Stimulated activated CD4-positive, alpha-beta T cell treated with anti-CD3 and anti-CD28 coated beads, TNF-alpha, amount 100 ng/mL, for 4 hours (primary cell): Measurements from ENCODE around the gene DIP2B.
"Not testable (repeated sequence)": the region's sequence is repeated elsewhere in the genome, so short reads cannot be mapped to it uniquely, and the experiment has no call there.

Source experiments
- DNase-seq, 3 experiments: peaks; one replicate each; pipeline ENCODE4 v3.0.0-alpha.2; 2020; ENCODE audit warnings: low read depth in 3 of 3

Gene DIP2B

DNA sequence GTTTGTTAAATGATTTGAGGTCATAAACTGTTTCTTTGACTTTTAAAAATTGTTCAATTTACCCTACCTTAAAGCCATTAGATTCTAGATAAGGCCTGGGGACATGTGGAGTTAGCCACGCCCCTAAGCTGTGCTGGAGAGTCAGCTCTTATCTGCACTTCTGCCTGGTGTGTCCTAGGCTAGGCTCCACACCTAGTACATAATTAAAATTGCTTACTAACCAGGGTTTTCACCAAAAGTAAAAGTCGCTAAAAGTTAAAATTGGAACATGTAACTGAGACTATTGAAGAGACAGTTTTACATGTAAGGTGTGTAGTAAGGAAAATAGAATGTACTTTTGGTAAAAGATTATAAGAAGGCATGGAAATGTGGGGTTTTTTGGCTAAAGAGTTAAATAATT lies 264.0 kb downstream of the DIP2B start:
- DNase-seq: not testable (repeated sequence)

- no peak for DNase-seq
Measured at GRCh38 chr12:50771409-50771808, 266.6 kb downstream of the DIP2B start.

GRCh38 chr12:50772470-50772869 lies 267.7 kb downstream of the DIP2B start:
- DNase-seq: no peak

DNA sequence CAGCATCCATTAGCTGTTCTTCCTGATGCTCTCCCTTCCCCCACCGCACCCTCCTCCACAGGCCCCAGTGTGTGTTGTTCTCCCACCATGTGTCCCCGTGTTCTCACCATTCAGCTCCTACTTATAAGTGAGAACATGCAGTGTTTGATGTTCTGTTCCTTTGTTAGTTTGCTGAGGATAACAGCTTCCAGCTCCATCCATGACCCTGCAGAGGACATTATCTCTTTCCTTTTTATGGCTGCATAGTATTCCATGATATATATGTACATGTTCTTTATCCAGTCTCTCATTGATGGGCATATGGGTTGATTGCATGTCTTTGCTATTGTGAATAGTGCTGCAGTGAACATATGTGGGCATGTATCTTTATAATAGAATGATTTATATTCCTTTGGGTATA lies 268.1 kb downstream of the DIP2B start:
- DNase-seq: no peak

GRCh38 chr12:50775251-50775650 lies 270.5 kb downstream of the DIP2B start:
- no peak for DNase-seq

DNA sequence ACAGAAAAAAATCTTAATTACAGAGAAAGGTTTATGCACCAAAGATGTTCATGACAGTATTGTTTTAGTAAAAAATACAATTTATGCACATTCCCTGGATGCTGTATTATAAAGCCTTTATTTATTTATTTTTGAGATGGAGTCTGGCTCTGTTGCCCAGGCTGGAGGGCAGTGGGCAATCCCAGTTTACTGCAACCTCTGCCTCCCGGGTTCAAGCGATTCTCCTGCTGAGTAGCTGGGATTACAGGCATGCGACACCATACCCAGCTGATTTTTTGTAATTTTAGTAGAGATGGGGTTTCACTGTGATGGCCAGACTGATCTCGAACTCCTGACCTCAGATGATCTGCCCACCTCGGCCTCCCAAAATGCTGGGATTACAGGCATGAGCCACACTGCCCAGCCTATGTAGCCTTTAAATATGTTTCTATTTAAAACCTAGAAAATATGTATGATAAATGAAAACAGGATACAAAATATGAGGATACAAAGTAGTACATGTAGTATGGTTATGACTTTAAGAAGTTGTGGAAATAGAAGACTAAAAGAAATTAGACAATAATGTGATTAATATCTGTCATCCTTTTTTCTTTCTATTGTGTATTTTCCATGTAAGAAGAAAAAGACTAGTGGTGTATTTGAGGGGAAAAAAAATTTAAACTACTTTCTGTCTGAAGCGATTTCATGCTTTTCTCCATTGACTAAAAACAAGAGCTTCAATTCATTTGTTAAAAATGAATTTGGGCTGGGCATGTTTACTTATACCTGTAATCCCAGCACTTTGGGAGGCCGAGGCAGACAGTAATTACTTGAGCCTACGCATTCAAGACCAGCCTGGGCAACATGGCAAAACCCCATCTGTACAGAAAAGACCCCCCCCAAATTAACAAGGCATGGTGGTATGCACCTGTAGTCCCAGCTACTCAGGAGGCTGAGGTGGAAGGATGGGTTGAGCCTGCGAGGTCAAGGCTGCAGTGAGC lies 272.3 kb downstream of the DIP2B start:
- DNase-seq: no peak

- DNase-seq: no peak
Measured at GRCh38 chr12:50778663-50779590, 274.1 kb downstream of the DIP2B start.

DNA sequence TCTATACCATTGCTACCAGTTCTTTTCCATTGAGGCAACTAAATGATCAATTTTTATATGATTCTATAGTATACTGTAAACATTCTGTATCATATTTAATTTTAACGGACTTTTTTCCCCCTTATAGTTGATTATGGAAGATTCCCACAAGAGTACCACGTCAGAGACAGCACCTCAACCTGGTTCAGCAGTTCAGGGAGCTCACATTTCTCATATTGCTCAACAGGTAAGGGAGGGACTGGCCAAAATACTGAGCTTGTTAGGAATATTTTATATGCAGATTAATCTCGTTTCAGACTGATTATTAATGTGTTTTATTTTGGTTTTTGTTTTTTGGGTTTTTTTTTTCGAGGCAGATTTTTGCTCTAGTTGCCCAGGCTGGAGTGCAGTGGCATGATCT lies 275.2 kb downstream of the DIP2B start:
- DNase-seq: no peak

- no peak for DNase-seq
Measured at GRCh38 chr12:50784501-50784900, 279.7 kb downstream of the DIP2B start.

DNA sequence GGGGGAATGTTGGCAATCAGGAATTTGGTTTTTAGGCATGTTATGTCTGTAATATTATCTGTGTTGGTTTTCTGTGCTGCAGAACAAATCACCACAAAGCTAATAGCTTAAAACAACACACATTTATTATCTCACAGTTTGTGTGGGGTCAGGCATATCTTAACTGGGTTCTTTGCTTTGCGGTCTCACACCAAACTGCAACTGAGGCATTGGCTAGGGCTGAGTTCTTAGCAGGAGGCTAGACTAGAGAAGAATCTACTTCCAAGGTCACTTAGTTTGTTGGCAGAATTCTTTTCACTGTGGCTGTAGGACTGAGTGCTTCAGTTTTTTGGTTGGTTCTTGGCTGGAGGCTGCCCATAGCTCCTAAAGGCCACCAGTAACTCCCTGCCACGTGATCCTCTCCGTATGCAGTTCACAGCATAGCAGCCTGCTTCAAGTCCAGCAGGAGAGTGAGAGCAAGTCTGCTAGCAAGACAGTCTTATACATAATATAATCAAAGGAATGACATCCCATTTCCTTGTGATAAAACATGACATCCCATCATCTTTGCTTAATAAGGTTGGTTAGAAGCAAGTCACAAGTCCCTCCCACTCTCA lies 280.7 kb downstream of the DIP2B start:
- no peak for DNase-seq

- DNase-seq: no peak
Measured at GRCh38 chr12:50786498-50787231, 281.9 kb downstream of the DIP2B start.

DNA sequence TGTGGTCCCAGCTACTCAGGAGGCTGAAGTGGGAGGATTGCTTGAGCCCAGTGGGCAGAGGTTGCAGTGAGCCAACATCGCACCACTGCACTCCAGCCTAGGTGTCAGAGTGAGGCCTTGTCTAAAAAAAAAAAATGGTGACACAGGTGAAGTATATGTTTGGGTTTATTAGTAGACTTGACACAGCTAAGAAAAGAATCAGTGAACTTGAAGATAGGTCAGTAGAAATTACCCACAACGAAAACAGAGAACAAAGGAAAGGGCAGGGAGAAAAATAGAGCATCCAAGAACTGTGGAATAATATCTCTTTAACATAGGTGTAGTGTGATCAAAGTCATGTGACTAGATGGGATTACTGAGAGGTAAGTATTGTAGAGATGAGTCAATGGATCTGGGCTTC lies 282.8 kb downstream of the DIP2B start:
- DNase-seq: no peak

GRCh38 chr12:50788561-50788960 lies 283.8 kb downstream of the DIP2B start:
- DNase-seq: no peak

DNA sequence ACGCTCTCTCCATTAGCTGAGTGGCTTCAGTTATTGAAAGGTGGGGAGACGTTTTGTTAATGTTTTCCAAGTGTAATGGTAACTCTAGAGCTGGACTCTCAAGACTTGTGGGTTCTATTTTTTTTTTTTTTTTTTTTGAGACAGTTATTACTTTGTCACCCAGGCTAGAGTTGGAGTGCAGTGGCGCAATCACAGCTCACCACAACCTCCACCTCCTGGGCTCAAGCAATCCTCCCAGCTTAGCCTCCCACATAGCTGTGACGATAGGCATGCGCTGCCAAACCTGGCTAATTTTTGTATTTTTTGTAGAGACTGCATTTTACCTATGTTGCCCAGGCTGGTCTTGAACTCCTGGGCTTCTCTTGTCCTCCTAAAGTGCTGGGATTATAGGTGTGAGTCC lies 285.3 kb downstream of the DIP2B start:
- no peak for DNase-seq
